Stimulated activated CD8-positive, alpha-beta memory T cell treated with anti-CD3 and anti-CD28 coated beads, Interleukin-2, amount 100 ng/mL, for 48 hours (primary cell): ENCODE data around the gene ISG20L2.

Experiments
- DNase-seq, 2 donors: peaks; one replicate each; pipeline ENCODE4 v3.0.0-alpha.2; 2020; ENCODE audit warnings: low read depth in 2 of 2

ISG20L2 gene

DNA sequence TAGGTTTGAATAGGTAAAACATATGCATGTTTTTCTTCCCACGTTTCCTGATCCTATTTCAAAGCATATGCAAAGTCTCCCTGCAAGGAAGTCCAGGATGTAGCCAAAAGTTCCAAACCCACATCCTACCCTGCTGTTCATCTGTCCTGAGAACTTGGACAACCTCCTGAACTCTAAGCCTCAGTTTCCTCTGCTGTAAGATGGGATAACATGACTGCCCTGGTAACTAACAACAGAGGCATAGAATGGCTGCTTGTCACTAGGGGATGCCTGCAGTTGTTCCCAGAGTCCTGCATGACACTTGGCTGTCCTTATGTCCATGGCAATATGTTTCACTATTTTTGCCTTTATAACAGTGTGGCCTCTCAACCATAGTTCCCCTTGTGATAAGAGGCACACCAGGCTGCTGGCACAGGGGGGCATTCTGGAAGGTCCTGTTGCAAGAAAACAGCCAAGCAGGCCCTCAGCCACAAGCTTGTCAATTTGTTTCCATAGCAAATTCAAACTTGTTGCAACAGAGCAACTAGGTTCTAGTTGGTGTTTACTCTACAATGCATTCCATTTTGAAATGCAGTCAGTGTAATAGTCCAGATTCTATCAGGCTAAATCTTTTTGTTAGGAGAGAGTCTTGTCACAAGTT is 24.4 kb upstream of the ISG20L2 start:
- no peak for DNase-seq

DNA sequence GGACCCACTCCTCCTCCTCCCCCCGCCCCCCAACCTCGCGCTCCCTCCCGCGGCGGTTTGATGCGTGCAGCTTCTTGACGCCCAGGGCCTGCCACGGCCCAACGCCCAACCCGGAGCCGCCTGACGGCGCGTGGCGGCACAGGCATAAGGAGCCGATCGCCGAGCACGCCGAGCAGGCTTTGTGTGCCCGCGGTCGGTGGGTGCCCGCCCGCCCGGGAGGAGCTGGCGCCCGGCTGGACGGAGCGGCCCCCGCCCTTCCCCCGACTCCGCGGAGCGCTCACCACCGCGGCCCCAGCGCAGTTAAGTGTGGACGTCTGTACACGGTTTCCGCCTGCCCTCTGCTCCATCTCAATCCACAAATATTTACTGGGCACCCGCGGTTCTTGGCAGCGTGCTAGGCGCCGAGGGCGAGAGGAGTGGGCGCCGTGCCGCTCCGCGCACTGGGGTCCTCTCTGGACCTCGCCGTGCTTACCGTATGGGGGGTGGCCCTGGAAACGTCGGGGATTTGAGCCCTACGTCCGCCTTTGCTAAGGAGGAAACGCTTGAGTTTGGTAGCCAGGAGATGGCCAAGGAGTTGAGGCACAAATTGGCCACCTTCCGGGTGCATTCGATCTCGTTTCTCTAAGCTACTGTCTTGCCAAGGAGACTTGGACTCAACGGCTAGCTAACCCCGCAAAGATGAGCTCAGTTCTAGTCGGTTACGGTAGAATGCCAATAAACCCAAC is 23.4 kb upstream of the ISG20L2 start:
- peak; percentile 96 for DNase-seq

DNA sequence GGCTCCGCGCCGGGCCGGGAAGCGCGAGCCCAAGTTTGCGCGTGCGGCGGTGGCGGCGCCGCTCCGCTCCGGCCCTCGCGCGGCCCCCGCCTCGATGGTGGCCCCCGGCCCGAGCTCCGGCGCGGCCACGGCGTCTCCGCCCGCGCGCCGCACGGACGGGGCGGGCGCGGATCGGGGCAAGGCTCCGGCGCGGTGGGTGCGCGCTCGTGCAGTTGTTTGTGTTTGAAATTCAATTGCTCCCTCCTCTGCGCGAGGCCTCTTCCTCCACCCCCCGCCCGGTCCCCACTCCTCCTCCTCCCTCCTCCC is 22.8 kb upstream of the ISG20L2 start, which contains the start of gene HDGF:
Gene HDGF, minus strand, starts transcription at position 225 of the 306 bp plus-strand sequence. CDS start 246 bp downstream, outside the sequence.
- no peak for DNase-seq

DNA sequence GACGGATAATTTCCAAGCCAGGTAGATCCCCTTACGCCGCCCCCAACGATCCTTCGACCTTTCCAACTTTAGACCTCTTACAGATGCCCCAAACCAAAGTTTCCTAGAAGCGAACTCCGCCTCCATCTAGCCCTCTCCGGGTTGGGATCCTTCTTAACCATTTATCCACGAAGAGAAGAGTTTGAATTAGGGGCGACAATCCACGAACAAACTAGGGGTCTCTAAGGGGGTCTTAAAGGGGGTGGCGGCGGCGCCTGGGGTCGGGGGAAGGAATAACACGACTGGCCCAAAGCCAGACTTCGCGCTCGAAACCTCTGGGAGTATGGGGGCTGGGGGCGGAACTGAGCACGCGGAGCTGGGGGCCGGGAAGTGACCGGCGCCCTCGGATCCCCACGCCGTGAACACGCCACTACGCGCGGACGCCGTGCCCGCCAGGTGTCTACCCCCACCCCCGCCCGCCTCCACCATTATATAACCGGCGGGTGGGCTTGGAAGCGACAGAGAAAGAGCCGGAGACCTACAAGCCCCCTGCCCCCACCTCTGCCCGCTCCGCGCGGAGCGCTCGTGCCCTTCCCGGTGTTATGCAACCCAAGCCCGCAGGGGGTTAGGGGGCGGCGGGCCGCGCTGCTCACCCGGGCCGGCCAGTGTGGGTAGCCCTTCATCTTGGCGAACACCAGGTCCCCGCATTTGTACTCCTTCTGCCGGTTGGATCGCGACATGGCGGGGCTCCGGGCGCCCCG is 22.3 kb upstream of the ISG20L2 start:
- DNase-seq: no peak

DNA sequence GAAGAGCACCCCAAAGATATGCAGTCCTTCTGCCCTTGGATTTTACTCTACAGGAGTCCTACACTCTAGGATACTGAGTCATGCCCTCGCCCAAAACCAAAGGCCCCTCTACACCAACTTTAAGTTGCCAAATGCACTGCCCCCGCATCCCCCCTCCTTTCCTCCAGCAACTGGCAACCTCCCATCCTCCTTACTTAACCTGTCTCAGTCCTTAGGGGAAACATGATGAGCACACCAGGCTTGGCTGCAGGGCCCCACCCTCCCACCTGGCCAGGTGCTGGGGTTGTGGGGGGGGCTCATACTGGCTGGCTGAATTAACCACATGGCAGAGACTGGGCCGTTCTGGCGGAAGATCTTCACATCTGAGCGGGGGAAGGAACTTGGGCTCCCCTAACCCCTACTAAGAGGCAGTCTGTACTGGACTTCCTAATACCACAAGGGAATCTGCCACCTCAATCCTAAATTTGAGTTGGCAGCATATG is 21.7 kb upstream of the ISG20L2 start:
- DNase-seq: peak in 1 of 2 donors; percentile 56

DNA sequence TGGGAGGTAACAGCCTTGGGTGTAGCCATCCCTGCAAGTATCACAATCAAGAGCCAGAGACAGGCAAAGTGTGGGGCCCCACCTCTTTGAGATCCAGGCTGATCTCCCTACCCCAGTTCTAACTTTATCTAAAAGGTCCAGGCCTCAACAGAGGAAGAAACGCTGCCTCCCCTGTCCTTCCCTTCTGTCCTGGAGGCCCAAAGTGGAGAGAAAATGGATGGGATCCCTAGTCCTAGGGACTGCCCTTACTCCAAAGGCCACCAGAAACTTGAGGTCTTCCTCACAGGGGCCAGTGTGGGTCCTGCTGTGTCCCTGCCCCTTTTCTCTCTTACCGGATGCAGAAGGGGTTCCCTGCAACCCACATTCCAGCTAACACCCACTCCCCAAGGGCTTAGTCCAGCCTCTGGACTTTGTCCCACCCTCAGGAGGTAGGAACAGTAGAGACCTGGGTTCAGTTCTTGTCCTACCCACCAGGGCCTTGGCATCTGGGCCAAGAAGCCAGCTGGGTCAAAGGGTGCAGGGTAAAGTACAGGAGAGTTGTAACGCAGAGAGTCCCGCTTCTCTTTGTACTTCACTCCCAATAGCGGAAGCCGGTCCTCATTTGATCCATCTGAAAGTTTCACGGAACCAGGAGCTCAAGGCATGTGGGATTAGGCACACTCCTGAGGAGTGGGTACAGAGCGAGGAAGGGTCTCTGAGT is 21.0 kb upstream of the ISG20L2 start:
- no peak for DNase-seq

DNA sequence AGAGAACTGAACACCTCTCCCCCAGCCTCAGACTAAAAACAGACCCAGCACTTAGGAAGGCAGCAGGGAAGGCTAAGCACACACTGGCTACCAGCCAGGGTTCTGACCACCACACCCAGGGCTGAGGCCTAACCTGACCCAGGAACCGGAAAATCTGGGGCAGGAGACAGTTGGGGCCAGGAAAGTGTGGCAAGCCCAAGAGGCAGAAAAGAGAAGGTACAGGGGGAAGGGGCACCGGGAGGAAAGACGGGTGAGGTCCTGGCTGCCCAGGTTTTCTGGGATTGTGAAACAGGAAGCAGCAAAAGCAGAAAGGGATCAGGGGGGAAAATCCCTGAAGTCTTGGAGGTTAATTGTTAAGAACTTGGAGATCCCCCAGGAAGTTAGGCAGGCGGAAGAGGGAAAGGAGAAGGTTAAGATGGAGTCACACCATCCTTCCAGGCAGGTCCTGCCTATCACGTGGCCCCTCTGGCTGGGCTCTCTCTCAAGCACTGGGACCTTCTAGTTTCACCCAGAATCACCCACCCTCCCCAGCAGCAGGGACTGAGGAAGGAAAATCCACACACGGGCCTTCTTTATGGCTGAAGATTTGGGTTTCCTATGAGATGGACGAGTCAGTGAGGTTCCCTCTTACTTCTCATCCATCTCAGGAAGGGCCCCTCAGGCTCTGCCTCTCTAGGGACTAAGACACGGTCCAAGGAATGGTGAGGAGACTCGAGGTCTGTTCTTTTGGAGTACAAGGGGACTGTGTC is 20.3 kb upstream of the ISG20L2 start:
- DNase-seq: no peak

DNA sequence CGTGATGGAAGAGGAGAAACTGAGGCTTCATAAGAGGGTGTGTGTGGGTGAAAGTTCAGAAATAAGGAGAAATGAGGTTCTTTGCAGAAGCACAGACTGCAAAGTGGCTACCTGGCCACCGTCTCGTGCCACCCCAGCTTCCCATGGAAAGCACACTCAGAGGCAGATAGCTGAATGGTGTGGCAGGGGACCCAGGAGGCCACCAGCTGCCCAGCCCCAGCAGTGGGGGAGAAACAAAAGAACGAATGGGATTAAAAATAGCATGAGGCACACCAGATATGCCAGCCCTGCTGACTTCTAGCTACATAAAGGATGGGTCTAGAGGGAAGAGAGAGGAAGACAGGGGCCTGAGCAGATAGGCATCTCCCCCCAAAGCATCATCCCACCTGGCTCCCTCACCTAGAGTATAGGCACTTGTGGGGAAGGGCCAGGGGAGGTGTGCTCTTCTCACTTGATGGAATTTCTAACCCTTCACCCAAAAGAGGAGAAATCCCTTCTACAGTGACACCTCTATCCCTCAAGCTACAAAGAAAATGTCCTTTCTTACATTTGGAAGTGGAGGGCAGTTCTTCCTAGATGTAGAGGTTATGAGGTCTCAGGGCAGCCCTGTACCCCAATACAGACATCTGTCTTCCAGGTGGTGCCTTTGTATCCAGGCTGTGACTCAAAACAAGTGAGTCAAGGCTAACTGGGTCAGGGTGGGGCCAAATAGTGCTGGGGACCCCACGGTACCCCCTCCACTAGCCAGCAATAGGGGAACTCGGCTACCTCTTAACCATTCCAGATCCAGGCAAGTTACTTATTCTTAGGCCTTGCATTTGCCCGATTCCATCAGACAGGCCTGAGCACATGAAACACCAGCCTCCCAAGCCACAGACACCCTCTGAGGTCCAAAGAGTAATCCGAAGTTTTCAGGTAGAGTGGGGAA is 19.4 kb upstream of the ISG20L2 start:
- DNase-seq: no peak

DNA sequence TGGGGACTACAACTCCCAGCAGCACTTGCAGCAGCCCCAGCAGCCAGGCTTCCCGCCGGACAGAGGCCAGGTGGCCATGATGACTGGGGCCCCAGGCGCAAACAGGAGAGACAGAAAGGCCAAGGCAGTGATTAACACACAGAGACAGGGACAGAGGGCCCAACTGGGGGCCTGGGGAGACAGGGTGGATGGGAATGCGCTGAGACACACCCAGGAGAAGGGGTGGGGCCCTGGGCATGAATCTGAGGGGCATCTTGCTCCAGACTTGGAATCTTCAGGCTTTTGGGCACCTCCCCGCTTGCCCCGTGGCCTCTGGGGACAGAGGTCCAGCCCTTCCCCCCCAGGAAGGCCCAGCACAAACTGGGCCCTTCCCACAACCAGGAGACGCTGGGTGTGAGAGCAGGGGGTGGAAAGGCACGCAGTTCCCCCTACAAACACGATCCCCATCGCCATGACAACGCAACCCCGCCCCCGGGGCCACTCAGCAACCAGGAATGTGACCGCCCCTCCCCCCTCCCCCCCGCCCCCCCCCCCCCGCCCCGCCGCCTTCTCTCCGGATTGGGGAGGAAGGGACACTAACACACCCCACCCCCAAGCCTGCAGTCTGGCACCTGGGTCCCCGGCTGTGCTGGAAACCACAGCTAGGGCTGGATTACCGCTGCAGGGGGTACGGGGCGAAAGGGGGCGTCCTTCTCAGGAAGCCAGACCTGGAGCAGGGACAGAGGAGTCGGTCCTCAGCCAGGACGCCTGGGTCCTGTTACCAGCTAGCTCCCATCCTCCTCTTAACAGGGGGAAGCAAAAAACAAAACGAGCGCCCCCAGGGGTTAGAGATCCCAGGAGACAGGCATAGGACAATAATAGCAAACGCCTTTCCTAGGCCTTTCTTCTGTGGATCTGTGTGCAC is 18.4 kb upstream of the ISG20L2 start:
- DNase-seq: peak in 1 of 2 donors; percentile 56

DNA sequence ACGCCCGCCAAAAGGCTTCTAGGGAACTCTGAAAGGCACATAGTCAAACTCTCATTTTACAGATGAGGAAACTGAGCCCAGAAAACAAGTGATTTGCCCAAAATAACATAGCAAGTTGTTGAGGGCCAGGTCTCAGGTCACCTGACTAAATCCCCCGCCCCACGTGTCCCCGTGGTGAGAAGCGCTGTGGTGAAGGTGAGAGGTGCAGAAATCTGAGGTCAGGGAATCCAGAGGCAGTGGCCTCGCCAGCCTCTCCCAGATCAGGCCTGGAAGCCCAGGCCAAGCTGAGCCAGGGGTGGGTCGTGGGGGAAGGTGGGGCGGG is 17.8 kb upstream of the ISG20L2 start:
- no peak for DNase-seq

DNA sequence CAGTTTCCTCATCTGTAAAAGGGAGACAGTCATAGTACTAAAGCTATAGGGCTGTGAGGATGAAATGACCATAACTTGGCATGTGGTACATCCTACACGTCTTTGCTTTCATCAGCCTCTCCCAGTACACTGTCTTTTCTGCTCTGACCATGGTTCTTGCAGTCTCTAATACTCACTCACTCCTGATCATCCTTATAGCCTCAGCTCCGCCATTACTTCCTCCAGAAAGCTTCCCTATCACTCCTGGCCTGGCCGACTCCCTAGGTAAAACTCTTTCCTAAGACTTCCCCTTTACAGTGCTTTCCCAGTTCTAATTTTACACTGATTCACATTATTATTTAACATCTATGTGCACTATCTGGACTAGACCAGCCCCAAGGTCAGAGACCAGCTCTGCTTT is 17.3 kb upstream of the ISG20L2 start:
- no peak for DNase-seq

DNA sequence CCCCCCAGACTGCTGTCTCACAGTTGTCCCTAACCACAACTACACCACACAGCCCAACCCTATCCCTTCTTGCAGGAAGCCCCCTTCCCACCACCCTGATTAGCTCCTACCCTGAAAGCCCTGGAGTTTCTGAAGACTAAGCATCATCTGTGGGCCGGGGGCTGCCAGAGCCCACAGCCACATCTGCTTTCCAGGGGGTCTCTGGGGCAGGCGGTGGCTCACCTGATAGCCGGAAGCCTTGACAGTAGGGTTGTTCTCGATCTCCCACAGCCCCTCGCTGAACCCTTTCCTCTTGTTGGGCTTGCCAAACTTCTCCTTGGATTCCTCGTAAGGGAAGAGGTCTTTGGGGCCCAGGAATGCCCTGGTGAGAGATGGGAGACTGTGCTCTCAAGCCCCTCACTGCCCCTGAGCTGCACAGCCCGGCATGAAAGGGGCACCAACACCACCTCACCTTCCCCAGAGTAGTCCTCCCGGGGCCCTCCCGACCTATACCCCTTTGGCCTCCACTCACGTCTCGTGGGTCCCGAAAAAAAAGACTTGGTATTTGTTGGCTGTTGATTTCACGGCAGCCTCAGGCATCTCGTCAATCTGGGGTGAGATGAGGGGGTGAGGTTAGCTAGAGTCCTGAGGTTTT is 16.3 kb upstream of the ISG20L2 start:
- no peak for DNase-seq

DNA sequence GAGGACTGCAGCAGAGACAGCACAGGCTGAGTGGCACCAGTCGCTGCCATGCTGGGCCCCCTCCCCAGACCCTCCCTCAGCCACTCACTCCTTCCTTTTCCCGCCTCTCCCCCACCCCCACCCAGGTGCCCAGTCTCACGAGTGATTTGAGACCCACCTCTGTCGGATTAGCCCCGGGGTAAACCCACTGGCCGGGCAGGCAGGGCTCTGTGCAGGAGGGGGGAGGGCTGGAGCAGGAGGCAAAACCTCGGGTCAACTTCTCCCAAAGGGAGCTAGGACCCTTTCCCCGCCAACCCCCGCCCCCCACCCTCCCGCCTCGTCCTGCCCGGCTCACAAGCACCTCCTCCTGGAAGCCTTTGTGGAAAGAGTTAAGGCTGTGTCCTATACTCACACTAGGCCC is 15.8 kb upstream of the ISG20L2 start:
- DNase-seq: no peak

DNA sequence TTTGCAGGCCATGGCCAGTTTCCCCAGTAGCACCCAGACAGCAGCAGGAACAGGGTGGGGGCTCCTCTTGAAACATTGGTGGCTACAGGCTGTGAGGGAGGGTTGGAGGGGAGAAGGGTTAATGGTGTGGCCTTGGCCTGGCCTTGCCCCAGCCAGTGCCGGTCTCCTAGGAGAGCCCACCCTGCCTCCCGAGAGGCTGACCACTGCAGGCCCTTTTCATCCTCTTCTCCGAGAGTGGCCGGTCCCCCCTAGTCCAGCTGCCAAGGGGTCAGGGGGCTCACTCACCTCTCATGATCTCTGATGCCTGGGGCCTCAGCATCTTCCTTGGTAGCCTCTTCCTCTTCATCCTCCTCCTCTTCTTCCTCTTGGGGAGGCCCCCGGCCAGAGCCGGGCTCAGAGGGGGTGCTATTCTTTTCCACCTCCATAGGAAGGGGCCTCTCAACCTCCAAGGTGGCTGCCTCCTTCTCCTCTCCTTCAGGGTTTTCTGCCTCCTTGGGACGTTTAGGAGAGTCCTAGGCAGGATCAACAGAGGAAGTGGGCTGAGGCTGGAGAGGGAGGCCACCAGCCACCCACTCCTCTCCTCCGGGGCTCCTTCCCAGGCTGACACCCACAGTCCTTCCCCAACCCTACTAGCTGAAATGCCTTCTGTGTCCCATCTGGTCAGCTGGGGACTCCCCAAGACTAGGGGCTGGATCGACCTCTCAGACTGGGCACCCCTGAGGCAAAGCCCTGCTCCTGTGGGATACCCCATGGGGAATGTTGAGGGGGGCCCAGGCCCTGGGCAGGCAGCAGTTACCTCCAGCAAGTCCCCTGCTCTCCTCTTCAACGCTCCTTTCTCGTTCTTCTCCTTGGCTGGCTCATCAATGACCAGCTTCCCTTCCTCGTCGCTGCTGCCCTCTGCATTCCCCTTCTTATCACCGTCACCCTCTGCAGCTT is 15.1 kb upstream of the ISG20L2 start:
- DNase-seq: no peak

DNA sequence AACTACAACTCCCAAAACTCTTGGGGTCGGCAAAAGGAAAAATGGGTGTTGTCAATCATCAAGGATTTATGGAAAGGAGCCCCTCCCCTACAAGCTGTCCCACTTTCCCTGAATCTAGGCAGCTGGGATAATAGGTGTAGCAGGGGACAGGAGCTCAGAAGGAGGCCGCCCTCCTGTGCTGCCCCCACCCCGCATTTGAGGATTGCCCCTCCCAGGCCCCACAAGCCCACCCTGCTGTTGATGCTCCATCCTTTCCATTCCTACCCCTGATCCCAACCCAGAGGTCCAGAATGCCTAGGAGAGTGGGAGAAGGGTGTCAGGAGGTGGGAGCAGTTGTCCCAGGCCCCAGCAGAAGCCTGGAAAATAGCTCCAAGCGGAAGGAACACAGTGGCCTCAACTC is 14.2 kb upstream of the ISG20L2 start:
- DNase-seq: no peak

DNA sequence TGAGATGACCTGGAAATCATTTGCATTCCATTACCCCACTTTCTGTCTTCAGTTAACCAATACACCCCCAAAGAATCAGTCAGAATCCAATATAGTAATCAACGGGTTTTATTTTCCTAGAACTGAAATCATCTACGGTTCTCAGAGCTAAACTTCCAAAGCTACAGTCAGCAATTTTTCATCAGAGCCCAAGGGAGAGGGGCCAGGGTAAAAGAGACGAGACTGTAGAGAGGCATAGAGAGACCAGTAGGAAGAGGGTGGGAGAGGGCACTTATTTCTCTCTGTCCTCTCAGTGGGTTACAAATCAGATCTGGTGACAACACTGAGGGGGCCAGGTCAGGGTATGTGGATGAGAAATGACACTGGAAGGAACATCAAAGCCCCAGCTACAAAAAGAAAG is 13.5 kb upstream of the ISG20L2 start:
- DNase-seq: no peak

DNA sequence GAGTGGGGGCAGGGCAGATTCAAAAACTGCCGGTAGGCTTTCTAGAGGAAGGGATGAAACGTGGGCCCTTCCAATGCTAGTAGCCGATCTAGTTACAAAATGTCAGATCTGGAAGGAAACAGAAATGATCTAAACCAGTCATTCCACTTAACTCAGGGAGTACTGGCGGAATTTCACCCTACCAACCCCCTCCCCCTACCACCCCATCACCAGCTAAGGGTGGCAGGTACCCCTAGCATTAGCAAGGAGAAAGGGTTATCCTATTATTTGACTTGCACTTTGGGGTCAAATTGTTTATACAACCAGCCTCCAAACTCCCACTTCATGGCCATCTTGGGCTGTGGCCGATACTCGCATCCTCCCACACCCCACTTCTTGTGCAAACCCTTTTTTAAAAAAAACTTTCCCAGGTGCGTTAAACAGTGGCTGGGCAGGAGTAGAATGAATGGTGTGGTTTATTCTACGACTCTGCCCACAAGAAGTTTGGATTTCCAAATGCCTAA is 13.0 kb upstream of the ISG20L2 start:
- no peak for DNase-seq
